ENCODE results near the gene TTC39C.

DNA sequence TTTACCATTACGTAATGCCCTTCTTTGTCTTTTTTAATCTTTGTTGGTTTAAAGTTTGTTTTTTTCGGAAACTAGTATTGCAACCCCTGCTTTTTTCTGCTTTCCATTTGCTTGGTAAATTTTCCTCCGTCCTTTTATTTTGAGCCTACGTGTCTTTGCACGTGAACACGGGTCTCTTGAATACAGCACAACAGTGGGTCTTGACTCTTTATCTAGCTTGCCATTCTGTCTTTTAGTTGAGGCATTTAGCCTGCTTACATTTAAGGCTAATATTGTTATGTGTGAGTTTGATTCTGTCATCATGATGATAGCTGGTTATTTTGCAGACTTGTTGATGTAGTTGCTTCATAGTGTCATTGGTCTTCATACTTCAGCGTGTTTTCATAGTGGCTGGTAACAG, 37.5 kb upstream of the TTC39C start:
- TF ChIP-seq TAF1 (IDR thresholded peaks at IDR 0.05; ENCODE audit: low read depth) (no peak), RAD21 (IDR thresholded peaks at IDR 0.05; ENCODE audit: low read depth) (no peak), ZBTB7A (IDR thresholded peaks at IDR 0.05; ENCODE audit: low read depth) (no peak), NFIC (IDR thresholded peaks at IDR 0.05) (no peak), CREB1 (IDR thresholded peaks at IDR 0.05; ENCODE audit: low read depth) (no peak), CEBPB (IDR thresholded peaks at IDR 0.05) (no peak), EP300 (IDR thresholded peaks at IDR 0.05; ENCODE audit: borderline replicate concordance) (no peak), TEAD4 (IDR thresholded peaks at IDR 0.05) (no peak)
- TF ChIP-seq, protein P1, sequence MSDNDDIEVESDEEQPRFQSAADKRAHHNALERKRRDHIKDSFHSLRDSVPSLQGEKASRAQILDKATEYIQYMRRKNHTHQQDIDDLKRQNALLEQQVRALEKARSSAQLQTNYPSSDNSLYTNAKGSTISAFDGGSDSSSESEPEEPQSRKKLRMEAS (IDR thresholded peaks at IDR 0.05): no peak

All from Ishikawa (cell line).